Activated CD8-positive, alpha-beta T cell treated with anti-CD3 and anti-CD28 coated beads for 36 hours (primary cell): ENCODE results near the gene NOD1. TPM values are rescaled to one million over a fixed set of nuclear protein-coding genes. Genes with fewer than 3 reads are reported as not detected.

Experiments
- ATAC-seq: fragments of 200-7000 bp; cut with Tn5 transposase; one replicate; pipeline ENCODE4 v1.10.0; 2021; ENCODE audit warnings: mild to moderate bottlenecking, moderate library complexity
- CTCF ChIA-PET: fragments of 350-600 bp; sonication (Branson Sonifier 250); formaldehyde crosslinking; loops from one replicate; lab custom pipeline; 2021; ENCODE audit warnings: antibody characterized with exemption; lab: Charles Lee
- POLR2A ChIA-PET: fragments of 350-600 bp; sonication (Branson Sonifier 250); formaldehyde crosslinking; loops from one replicate; lab custom pipeline; 2021; ENCODE audit warnings: antibody characterized with exemption; lab: Charles Lee
- DNase-seq: peaks from one replicate; pipeline ENCODE4 v3.0.0-alpha.2; 2020
- H3K27ac Mint-ChIP-seq: one replicate; pipeline ENCODE4 v1.8.0; 2021; ENCODE audit warnings: mild to moderate bottlenecking, mixed read lengths
- H3K27me3 Mint-ChIP-seq: one replicate; pipeline ENCODE4 v1.8.0; 2021; ENCODE audit warnings: mixed read lengths
- H3K36me3 Mint-ChIP-seq: one replicate; pipeline ENCODE4 v1.8.0; 2021; ENCODE audit warnings: low read depth, mixed read lengths
- H3K4me1 Mint-ChIP-seq: one replicate; pipeline ENCODE4 v1.8.0; 2021; ENCODE audit warnings: low read depth, mixed read lengths
- H3K4me3 Mint-ChIP-seq: one replicate; pipeline ENCODE4 v1.8.0; 2021; ENCODE audit warnings: mild to moderate bottlenecking, moderate library complexity, mixed read lengths
- H3K9me3 Mint-ChIP-seq: one replicate; pipeline ENCODE4 v1.8.0; 2021; ENCODE audit warnings: mixed read lengths
- CTCF ChIP-seq: fragments of 200-600 bp; IDR thresholded peaks from one replicate; pipeline ENCODE4 v1.8.0; 2022; ENCODE audit warnings: antibody characterized with exemption, mild to moderate bottlenecking
- intact Hi-C: fragments of 100-400 bp; cut with micrococcal nuclease; formaldehyde crosslinking; loops from one replicate; pipeline ENCODE4 v1.10.0; 2022
- total RNA-seq, 2 experiments: library from RNA; stranded (reverse); gene quantifications; one replicate each; pipeline ENCODE4 v1.2.3, GENCODE V29; 2021

Gene NOD1
- total RNA-seq, 2 experiments from 2014 or later = 11.5 to 12.5 TPM

GRCh38 chr7:30473903-30474302 is 4.7 kb downstream of the NOD1 start:
- POLR2A ChIA-PET = no interaction called here
- no peaks in the 10 kb centered on the region for H3K27me3 Mint-ChIP-seq
- peaks cover 12% of the 10 kb centered on the region for H3K36me3 Mint-ChIP-seq
- ATAC-seq (no peak), DNase-seq (no peak)
- intact Hi-C loops = loop anchor here (10.0 kb wide), 1 partner anchor 189 kb away; the partner anchor contains the start of gene ZNRF2
- CTCF ChIA-PET = interaction anchor here (0.8 to 0.9 kb wide), 2 partner anchors 13 to 121 kb away, joined by 3 read pairs; no protein-coding TSS in a partner anchor
- TF ChIP-seq CTCF = no peak
- H3K4me3 Mint-ChIP-seq = no peak overlapping the region
- H3K27ac Mint-ChIP-seq = peak overlapping the region; percentile 32
- no peaks in the 10 kb centered on the region for H3K9me3 Mint-ChIP-seq
- peaks cover 85% of the 10 kb centered on the region for H3K4me1 Mint-ChIP-seq

DNA sequence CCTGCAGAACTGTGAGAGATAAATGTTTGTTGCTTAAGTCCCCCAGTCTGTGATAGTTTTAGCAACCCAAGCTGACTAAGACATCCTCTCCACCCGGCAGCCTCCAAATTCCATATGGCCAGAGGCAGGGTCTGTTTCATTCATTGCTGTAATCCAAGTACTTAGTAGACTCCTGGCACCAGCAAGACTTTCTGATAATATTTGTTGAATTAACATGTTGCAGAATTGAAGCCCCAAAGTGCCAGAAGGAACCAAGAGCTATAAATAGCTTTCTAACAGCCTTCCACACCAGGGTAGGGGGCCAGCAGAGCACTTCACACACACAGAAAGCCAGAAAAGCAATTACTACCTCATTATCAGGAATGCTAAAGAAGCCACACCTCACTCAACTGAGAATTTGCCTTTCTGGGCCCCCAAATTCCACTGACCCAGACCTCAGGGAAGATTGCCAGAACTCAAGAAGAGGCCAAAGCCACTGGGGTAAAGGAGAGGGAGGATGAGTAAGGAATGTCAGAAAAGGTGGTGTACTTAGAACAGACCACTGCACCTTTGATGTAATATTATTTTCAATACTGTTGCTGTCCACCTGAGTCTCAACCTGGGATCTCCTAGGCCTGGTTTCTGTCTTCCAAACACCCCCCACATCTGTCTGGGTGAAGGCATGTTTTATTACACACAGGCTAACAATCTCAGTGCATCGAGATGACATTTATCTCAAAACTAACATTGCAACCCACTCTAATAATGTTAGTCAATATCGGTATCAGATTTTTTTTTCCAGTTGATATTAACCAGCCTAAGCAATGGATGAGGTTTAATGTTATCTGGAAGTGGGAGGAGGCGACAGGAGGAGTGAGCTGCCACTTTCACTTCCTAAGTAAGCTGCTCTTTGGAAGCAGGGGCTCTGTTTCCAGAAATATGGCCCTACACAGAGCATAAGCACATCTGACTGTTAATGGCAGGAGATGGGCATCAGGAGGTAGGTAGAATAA is 5.5 kb downstream of the NOD1 start:
- Mint-ChIP-seq H3K27ac (no peak overlapping the region), H3K36me3 (peaks cover 14% of the 10 kb centered on the region), H3K4me3 (no peak overlapping the region), H3K27me3 (no peaks in the 10 kb centered on the region), H3K4me1 (peaks cover 93% of the 10 kb centered on the region), H3K9me3 (no peaks in the 10 kb centered on the region)
- ChIA-PET CTCF (interaction anchor here (0.8 to 0.9 kb wide), 2 partner anchors 12 to 121 kb away, joined by 3 read pairs; no protein-coding TSS in a partner anchor), POLR2A (interaction anchor here (0.6 kb wide), 1 partner anchor 24 kb away, joined by 3 read pairs; no protein-coding TSS in a partner anchor)
- DNase-seq (no peak), ATAC-seq (no peak)
- TF ChIP-seq CTCF = no peak
- intact Hi-C loops = loop anchor here (10.0 kb wide), 1 partner anchor 188 kb away; the partner anchor contains the start of gene ZNRF2

DNA sequence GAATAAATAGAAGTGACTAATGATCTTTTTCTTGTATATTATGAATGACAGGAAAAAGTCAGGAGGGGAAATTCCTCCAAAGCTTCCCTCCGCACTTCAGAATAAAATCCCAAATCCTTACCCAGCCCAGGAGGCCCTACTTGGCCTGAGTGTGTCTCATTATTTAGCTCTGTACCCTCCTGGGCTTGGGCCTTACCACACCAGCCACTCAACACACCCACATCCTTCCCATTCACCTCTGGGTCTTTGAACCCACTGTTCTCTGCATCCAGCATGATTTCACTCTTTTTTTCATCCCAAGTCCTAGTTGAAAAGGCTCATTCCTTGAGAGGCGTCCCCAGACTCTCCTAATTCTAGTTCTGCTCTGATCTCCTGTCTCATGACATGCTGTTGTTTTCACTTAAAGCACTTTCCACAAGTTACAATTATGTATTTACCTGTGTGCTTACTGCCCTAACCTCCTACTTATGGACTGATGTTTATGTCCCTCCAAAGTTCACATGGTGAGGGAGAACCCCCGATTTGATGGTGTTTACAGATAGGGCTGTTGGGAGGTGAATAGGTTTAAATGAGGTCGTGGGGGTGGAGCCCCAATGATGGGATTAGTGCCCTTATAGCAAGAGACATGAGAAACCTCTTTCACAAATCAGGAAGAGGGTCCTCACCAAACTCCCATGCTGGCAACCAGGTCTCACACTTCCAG is 6.4 kb downstream of the NOD1 start:
- ChIA-PET POLR2A (interaction anchor here (0.6 kb wide), 1 partner anchor 23 kb away, joined by 3 read pairs; no protein-coding TSS in a partner anchor), CTCF (no interaction called here)
- Mint-ChIP-seq H3K27ac (peak overlapping the region; percentile 12), H3K9me3 (no peaks in the 10 kb centered on the region), H3K36me3 (peaks cover 13% of the 10 kb centered on the region), H3K27me3 (no peaks in the 10 kb centered on the region), H3K4me3 (no peak overlapping the region), H3K4me1 (peaks cover 90% of the 10 kb centered on the region)
- DNase-seq (peak; percentile 30), ATAC-seq (no peak)
- TF ChIP-seq CTCF = no peak
- intact Hi-C loops = loop anchor here (10.0 kb wide), 1 partner anchor 187 kb away; the partner anchor contains the start of gene ZNRF2

GRCh38 chr7:30471205-30471604 is 7.4 kb downstream of the NOD1 start:
- no peak overlapping the region for H3K4me3 Mint-ChIP-seq

More at GRCh38 chr7:30471205-30471604, 7.4 kb downstream of the NOD1 start:
- DNase-seq (no peak), ATAC-seq (no peak)
- CTCF ChIA-PET = interaction anchor here (0.5 to 1.6 kb wide), 2 partner anchors 28 to 1431 kb away, joined by 3 read pairs; no protein-coding TSS in a partner anchor
- no peaks in the 10 kb centered on the region for H3K27me3 Mint-ChIP-seq
- peaks cover 82% of the 10 kb centered on the region for H3K4me1 Mint-ChIP-seq
- TF ChIP-seq CTCF = no peak
- H3K36me3 Mint-ChIP-seq = peaks cover 9% of the 10 kb centered on the region
- POLR2A ChIA-PET = no interaction called here
- intact Hi-C loops = loop anchor here (10.0 kb wide), 1 partner anchor 186 kb away; the partner anchor contains the start of gene ZNRF2
- no peak overlapping the region for H3K27ac Mint-ChIP-seq
- no peaks in the 10 kb centered on the region for H3K9me3 Mint-ChIP-seq
